Vagina (tissue), 2 donors: Measurements from ENCODE around the gene ZNF316. TPM values are rescaled to one million over a fixed set of nuclear protein-coding genes. Genes with fewer than 3 reads are reported as not detected.

Experiments used
- DNase-seq, 2 donors: peaks; one replicate each; pipeline ENCODE4 v3.0.0-alpha.2; 2017; ENCODE audit errors: extremely low spot score in 2 of 2
- H3K27ac ChIP-seq: fragments of 200-600 bp; sonication (generic); one replicate; pipeline ENCODE4 v1.5.1; 2019
- H3K27me3 ChIP-seq: fragments of 200-600 bp; sonication (generic); one replicate; pipeline ENCODE4 v1.5.1; 2019
- H3K36me3 ChIP-seq, 2 donors: fragments of 200-600 bp; sonication (generic); one replicate each; pipeline ENCODE4 v1.5.1; 2017 to 2019
- H3K4me1 ChIP-seq: fragments of 200-600 bp; sonication (generic); one replicate; pipeline ENCODE4 v1.5.1; 2019
- H3K4me3 ChIP-seq, 2 donors: fragments of 200-600 bp; sonication (generic); 1 replicate in 1 of 2; 2 replicates in 1 of 2; pipeline ENCODE4 v1.5.1; 2016 to 2019
- H3K9me3 ChIP-seq: fragments of 200-600 bp; sonication (generic); one replicate; pipeline ENCODE4 v1.5.1; 2019
- POLR2A ChIP-seq, 2 donors: fragments of 450-650 bp; IDR thresholded peaks; one replicate each; pipeline ENCODE4 v1.6.1; 2017; ENCODE audit warnings: antibody characterized with exemption in 2 of 2, mild to moderate bottlenecking in 2 of 2, moderate library complexity in 2 of 2
- POLR2AphosphoS5 ChIP-seq, 2 donors: sonication (generic); formaldehyde crosslinking; IDR thresholded peaks; one replicate each; pipeline ENCODE4 v1.9.0; 2017; ENCODE audit warnings: antibody characterized with exemption in 2 of 2, mild to moderate bottlenecking in 2 of 2, low read depth in 1 of 2; ENCODE audit not compliant: insufficient read depth in 1 of 2
- intact Hi-C: fragments of 100-400 bp; cut with DNase I; formaldehyde crosslinking; loops from one replicate; pipeline ENCODE4 v1.15.1; 2023
- total RNA-seq: library from RNA; depleted of rRNA; stranded (reverse); fragments of >200 nt; gene quantifications from one replicate; pipeline ENCODE4 v1.2.3, GENCODE V29; 2016
- TF ChIP-seq, protein P1 (sequence below), 3 experiments: fragments of 450-650 bp in 2 of 3; fragments of 200-600 bp in 1 of 3; sonication (generic) in 1 of 3; IDR thresholded peaks; one replicate each; pipeline ENCODE4 v1.5.1; 2017 to 2019; ENCODE audit warnings: antibody characterized with exemption in 3 of 3, mild to moderate bottlenecking in 2 of 3, moderate library complexity in 2 of 3

The ZNF316 gene
- total RNA-seq, 1 donor from 2014 or later, result 25.5 TPM

DNA sequence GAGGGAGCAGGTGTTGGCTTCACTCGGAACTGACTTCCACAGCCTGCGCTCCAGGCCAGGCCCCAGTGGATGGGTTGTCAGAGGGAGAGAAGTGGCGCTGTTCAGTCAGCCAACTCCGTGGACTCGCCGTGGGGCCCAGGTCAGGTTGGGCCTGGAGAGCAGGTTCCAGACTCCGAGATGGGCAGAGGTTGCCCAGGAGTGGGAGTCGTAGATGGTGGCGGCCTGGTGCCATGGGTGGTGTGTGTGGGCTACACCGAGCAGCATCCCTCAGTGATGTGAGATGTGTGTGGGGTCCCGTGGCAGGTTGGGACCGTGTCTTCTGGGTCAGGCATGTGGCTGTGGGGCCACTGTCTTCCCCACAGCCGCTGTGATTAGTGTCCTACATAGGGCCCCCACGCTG, 10.4 kb downstream of the ZNF316 start:
- Histone ChIP-seq H3K4me3 (no peak overlapping the region), H3K27ac (no peak overlapping the region), H3K4me1 (no peaks in the 10 kb centered on the region), H3K36me3 (peaks cover 0 to 68% of the 10 kb centered on the region in 2 donors), H3K9me3 (no peaks in the 10 kb centered on the region), H3K27me3 (no peaks in the 10 kb centered on the region)
- no peak for TF ChIP-seq POLR2A (IDR thresholded peaks at IDR 0.05)
- TF ChIP-seq, protein P1, sequence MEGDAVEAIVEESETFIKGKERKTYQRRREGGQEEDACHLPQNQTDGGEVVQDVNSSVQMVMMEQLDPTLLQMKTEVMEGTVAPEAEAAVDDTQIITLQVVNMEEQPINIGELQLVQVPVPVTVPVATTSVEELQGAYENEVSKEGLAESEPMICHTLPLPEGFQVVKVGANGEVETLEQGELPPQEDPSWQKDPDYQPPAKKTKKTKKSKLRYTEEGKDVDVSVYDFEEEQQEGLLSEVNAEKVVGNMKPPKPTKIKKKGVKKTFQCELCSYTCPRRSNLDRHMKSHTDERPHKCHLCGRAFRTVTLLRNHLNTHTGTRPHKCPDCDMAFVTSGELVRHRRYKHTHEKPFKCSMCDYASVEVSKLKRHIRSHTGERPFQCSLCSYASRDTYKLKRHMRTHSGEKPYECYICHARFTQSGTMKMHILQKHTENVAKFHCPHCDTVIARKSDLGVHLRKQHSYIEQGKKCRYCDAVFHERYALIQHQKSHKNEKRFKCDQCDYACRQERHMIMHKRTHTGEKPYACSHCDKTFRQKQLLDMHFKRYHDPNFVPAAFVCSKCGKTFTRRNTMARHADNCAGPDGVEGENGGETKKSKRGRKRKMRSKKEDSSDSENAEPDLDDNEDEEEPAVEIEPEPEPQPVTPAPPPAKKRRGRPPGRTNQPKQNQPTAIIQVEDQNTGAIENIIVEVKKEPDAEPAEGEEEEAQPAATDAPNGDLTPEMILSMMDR (IDR thresholded peaks at IDR 0.05), result no peak
- no peak for TF ChIP-seq POLR2AphosphoS5 (IDR thresholded peaks at IDR 0.05; ENCODE audit: insufficient read depth in 1 of 2, low read depth in 1 of 2)
- no peak for DNase-seq
- intact Hi-C loops, result no loop called here

GRCh38 chr7:6648066-6648814, 11.1 kb downstream of the ZNF316 start:
- intact Hi-C loops, result no loop called here
- Histone ChIP-seq H3K4me1 (no peaks in the 10 kb centered on the region), H3K4me3 (no peak overlapping the region), H3K27me3 (no peaks in the 10 kb centered on the region), H3K27ac (no peak overlapping the region), H3K36me3 (peaks cover 0 to 64% of the 10 kb centered on the region in 2 donors), H3K9me3 (no peaks in the 10 kb centered on the region)
- TF ChIP-seq POLR2A (IDR thresholded peaks at IDR 0.05) (no peak), POLR2AphosphoS5 (IDR thresholded peaks at IDR 0.05; ENCODE audit: insufficient read depth in 1 of 2, low read depth in 1 of 2) (no peak)
- TF ChIP-seq, protein P1 (IDR thresholded peaks at IDR 0.05), result no peak
- no peak for DNase-seq

DNA sequence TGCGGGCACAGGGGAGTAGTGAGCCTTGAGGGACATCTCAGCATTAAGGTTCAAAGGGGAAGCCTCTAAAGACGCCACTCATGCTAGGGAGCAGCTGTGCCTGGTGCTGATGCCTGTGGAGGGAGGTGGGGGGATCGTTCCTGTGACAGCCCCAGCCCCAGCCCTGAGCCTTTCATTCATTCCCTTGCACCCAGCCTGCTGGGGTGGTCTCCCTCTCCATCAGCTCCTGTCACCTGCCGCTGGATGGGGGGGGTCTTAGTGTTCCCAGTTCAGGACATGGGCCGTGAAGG, 11.6 kb downstream of the ZNF316 start:
- H3K9me3 ChIP-seq, result no peaks in the 10 kb centered on the region
- no peak for DNase-seq
- peaks cover 0 to 59% of the 10 kb centered on the region in 2 donors for H3K36me3 ChIP-seq

GRCh38 chr7:6649241-6649961, 12.3 kb downstream of the ZNF316 start:
- Histone ChIP-seq H3K27ac (no peak overlapping the region), H3K27me3 (no peaks in the 10 kb centered on the region), H3K9me3 (no peaks in the 10 kb centered on the region), H3K36me3 (peaks cover 0 to 54% of the 10 kb centered on the region in 2 donors), H3K4me1 (no peaks in the 10 kb centered on the region), H3K4me3 (no peak overlapping the region)
- DNase-seq, result no peak
- intact Hi-C loops, result no loop called here
- TF ChIP-seq POLR2AphosphoS5 (IDR thresholded peaks at IDR 0.05; ENCODE audit: insufficient read depth in 1 of 2, low read depth in 1 of 2), result no peak
- no peak for TF ChIP-seq POLR2A (IDR thresholded peaks at IDR 0.05)
- TF ChIP-seq, protein P1 (IDR thresholded peaks at IDR 0.05), result no peak

More for the DNA sequence above, 11.6 kb downstream of the ZNF316 start:
- no peak for TF ChIP-seq POLR2AphosphoS5 (IDR thresholded peaks at IDR 0.05; ENCODE audit: insufficient read depth in 1 of 2, low read depth in 1 of 2)
- TF ChIP-seq, protein P1 (IDR thresholded peaks at IDR 0.05), result no peak
- TF ChIP-seq POLR2A (IDR thresholded peaks at IDR 0.05), result no peak
- intact Hi-C loops, result no loop called here
- H3K27me3 ChIP-seq, result no peaks in the 10 kb centered on the region
- H3K4me3 ChIP-seq, result no peak overlapping the region
- no peak overlapping the region for H3K27ac ChIP-seq
- H3K4me1 ChIP-seq, result no peaks in the 10 kb centered on the region

- no peaks in the 10 kb centered on the region for H3K27me3 ChIP-seq
- H3K27ac ChIP-seq, result no peak overlapping the region
- no peak for DNase-seq
- H3K4me3 ChIP-seq, result no peak overlapping the region
- no peaks in the 10 kb centered on the region for H3K9me3 ChIP-seq
- intact Hi-C loops, result no loop called here
- no peaks in the 10 kb centered on the region for H3K4me1 ChIP-seq
- H3K36me3 ChIP-seq, result peaks cover 0 to 54% of the 10 kb centered on the region in 2 donors
- TF ChIP-seq POLR2AphosphoS5 (IDR thresholded peaks at IDR 0.05; ENCODE audit: insufficient read depth in 1 of 2, low read depth in 1 of 2) (no peak), POLR2A (IDR thresholded peaks at IDR 0.05) (no peak)
- TF ChIP-seq, protein P1 (IDR thresholded peaks at IDR 0.05), result no peak
Observed at GRCh38 chr7:6650086-6650485, 13.0 kb downstream of the ZNF316 start.
